Caco-2 (cell line): Measurements from ENCODE around the gene RAB30. TPM values are rescaled to one million over a fixed set of nuclear protein-coding genes. Genes with fewer than 3 reads are reported as not detected.
"Not testable (repeated sequence)": the region's sequence is repeated elsewhere in the genome, so short reads cannot be mapped to it uniquely, and the experiment has no call there.

ENCODE experiments used
- BruUV-seq: library from RNA; stranded (reverse); fragments of 400-500 nt; replicated peaks from 2 replicates; lab custom pipeline; 2021; lab: Mats Ljungman, UMichigan
- CTCF ChIA-PET: fragments of 300-600 bp; sonication (Branson Sonifier 250); formaldehyde crosslinking; loops from one replicate; lab custom pipeline; 2022; ENCODE audit warnings: antibody characterized with exemption; lab: Charles Lee
- POLR2A ChIA-PET: fragments of 300-600 bp; sonication (Branson Sonifier 250); formaldehyde crosslinking; loops from one replicate; lab custom pipeline; 2022; ENCODE audit warnings: antibody characterized with exemption; lab: Charles Lee
- DNase-seq, 2 experiments: peaks; one replicate each; pipeline versions ENCODE4 v3.0.0 to v3.0.0-alpha.2; 2020 to 2022
- H3K27me3 ChIP-seq: replicated peaks from 2 replicates; pipeline ENCODE4 v1.6.0; 2011; ENCODE audit warnings: low read length; ENCODE audit not compliant: control insufficient read depth, insufficient read depth
- H3K36me3 ChIP-seq: 2 replicates; pipeline ENCODE4 v1.5.1; 2011; ENCODE audit warnings: low read length; ENCODE audit not compliant: control insufficient read depth, insufficient read depth
- H3K4me1 ChIP-seq: fragments of 250-450 bp; sonication (Bioruptor Pico); 2 replicates; pipeline ENCODE4 v1.5.1; 2020; ENCODE audit warnings: mild to moderate bottlenecking
- H3K4me3 ChIP-seq: 2 replicates; pipeline ENCODE4 v1.5.1; 2011; ENCODE audit warnings: low read depth, mild to moderate bottlenecking, control low read depth, low read length
- H3K9me3 ChIP-seq: fragments of 250-450 bp; sonication (Bioruptor Pico); 2 replicates; pipeline ENCODE4 v1.5.1; 2020; ENCODE audit warnings: mild to moderate bottlenecking, moderate library complexity
- H3K27ac Mint-ChIP-seq: one replicate; pipeline ENCODE4 v1.8.0; 2022; ENCODE audit warnings: mixed read lengths; ENCODE audit not compliant: unreplicated experiment
- H3K27me3 Mint-ChIP-seq: one replicate; pipeline ENCODE4 v1.8.0; 2022; ENCODE audit warnings: mixed read lengths; ENCODE audit not compliant: insufficient read depth, unreplicated experiment
- H3K36me3 Mint-ChIP-seq: one replicate; pipeline ENCODE4 v1.8.0; 2022; ENCODE audit warnings: mild to moderate bottlenecking, mixed read lengths; ENCODE audit not compliant: insufficient read depth, unreplicated experiment
- H3K4me1 Mint-ChIP-seq: one replicate; pipeline ENCODE4 v1.8.0; 2022; ENCODE audit warnings: low read depth, mixed read lengths; ENCODE audit not compliant: unreplicated experiment
- H3K4me3 Mint-ChIP-seq: one replicate; pipeline ENCODE4 v1.8.0; 2022; ENCODE audit warnings: mild to moderate bottlenecking, moderate library complexity, mixed read lengths; ENCODE audit not compliant: unreplicated experiment
- H3K9me3 Mint-ChIP-seq: one replicate; pipeline ENCODE4 v1.8.0; 2022; ENCODE audit warnings: mixed read lengths; ENCODE audit not compliant: unreplicated experiment
- intact Hi-C: fragments of 100-400 bp; cut with micrococcal nuclease; formaldehyde crosslinking; loops from one replicate; pipeline ENCODE4 v1.10.0; 2022; ENCODE audit not compliant: unreplicated experiment
- total RNA-seq: library from RNA; stranded (reverse); gene quantifications from 2 replicates; pipeline ENCODE4 v1.2.3, GENCODE V29; 2022
- TF ChIP-seq, protein P1 (sequence below), 2 experiments: fragments of 200-600 bp in 1 of 2; IDR thresholded peaks; 1 replicate in 1 of 2; 2 replicates in 1 of 2; pipeline versions ENCODE4 v1.5.1 to v1.8.0; 2011 to 2022; ENCODE audit warnings: antibody characterized with exemption in 1 of 2, control low read depth in 1 of 2, inconsistent platforms in 1 of 2, low read depth in 1 of 2, low read length in 1 of 2, mild to moderate bottlenecking in 1 of 2, moderate library complexity in 1 of 2; ENCODE audit not compliant: insufficient read depth in 1 of 2, severe bottlenecking in 1 of 2, unreplicated experiment in 1 of 2

Gene RAB30
- total RNA-seq, 1 experiment from 2014 or later = 13.5 TPM

DNA sequence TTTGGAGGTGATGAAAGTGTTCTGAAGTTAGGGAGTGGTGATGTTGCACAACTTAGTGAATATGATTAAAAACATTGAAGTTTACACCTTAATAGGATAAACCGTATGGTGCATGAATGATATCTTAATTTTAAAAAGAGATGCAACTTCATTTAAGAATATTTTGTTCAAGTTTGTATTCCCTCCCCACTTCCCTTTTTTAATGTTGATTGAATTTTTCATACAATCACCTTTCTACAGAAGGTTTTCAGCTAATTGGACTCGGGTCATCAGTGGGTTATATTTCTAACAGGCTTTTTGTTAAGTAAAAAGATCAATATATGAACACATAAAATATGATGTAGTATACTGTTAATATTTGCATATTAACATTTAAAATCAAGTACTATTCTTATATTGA is 97.6 kb downstream of the RAB30 start:
- CTCF ChIA-PET = no interaction called here
- Mint-ChIP-seq H3K4me1 (peaks cover 12% of the 10 kb centered on the region), H3K36me3 (no peaks in the 10 kb centered on the region), H3K27me3 (no peaks in the 10 kb centered on the region), H3K9me3 (no peaks in the 10 kb centered on the region), H3K4me3 (no peak overlapping the region), H3K27ac (no peak overlapping the region)
- BruUV-seq = no TSS peak
- POLR2A ChIA-PET = no interaction called here
- peaks cover 13% of the 10 kb centered on the region for H3K4me1 ChIP-seq
- no peak overlapping the region for H3K4me3 ChIP-seq
- TF ChIP-seq, protein P1, sequence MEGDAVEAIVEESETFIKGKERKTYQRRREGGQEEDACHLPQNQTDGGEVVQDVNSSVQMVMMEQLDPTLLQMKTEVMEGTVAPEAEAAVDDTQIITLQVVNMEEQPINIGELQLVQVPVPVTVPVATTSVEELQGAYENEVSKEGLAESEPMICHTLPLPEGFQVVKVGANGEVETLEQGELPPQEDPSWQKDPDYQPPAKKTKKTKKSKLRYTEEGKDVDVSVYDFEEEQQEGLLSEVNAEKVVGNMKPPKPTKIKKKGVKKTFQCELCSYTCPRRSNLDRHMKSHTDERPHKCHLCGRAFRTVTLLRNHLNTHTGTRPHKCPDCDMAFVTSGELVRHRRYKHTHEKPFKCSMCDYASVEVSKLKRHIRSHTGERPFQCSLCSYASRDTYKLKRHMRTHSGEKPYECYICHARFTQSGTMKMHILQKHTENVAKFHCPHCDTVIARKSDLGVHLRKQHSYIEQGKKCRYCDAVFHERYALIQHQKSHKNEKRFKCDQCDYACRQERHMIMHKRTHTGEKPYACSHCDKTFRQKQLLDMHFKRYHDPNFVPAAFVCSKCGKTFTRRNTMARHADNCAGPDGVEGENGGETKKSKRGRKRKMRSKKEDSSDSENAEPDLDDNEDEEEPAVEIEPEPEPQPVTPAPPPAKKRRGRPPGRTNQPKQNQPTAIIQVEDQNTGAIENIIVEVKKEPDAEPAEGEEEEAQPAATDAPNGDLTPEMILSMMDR (IDR thresholded peaks at IDR 0.05; ENCODE audit: insufficient read depth in 1 of 2, low read depth in 1 of 2, low read length in 1 of 2, severe bottlenecking in 1 of 2, unreplicated experiment in 1 of 2) = no peak
- no peaks in the 10 kb centered on the region for H3K27me3 ChIP-seq
- H3K9me3 ChIP-seq = no peaks in the 10 kb centered on the region
- no peak for DNase-seq
- H3K36me3 ChIP-seq = no peaks in the 10 kb centered on the region
- intact Hi-C loops = no loop called here

DNA sequence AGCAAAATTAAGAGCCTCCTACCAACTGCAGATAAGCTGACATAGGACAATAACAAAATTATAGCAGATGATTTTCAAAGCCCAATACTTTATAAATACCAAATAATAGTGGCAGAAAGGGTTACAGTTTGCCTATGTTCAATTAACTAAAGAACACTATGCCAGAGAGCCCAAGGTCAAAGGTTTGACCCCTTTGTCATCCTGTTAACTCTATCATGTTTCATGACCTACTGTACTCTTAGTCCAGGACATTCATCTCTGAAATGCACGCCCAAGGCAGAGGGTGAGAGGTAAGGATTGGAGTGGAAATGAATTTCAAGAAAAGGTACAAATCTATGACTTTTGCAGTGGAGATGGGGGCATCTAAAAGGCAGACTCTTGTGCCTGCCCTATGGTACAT is 99.6 kb downstream of the RAB30 start:
- Mint-ChIP-seq H3K36me3 (no peaks in the 10 kb centered on the region), H3K9me3 (no peaks in the 10 kb centered on the region), H3K27ac (no peak overlapping the region), H3K4me1 (peaks cover 7% of the 10 kb centered on the region), H3K27me3 (no peaks in the 10 kb centered on the region), H3K4me3 (no peak overlapping the region)
- POLR2A ChIA-PET = no interaction called here
- CTCF ChIA-PET = no interaction called here
- H3K36me3 ChIP-seq = no peaks in the 10 kb centered on the region
- H3K9me3 ChIP-seq = no peaks in the 10 kb centered on the region
- no peaks in the 10 kb centered on the region for H3K27me3 ChIP-seq
- no peak overlapping the region for H3K4me3 ChIP-seq
- DNase-seq = no peak
- peaks cover 13% of the 10 kb centered on the region for H3K4me1 ChIP-seq
- no TSS peak for BruUV-seq
- intact Hi-C loops = no loop called here
- TF ChIP-seq, protein P1 (IDR thresholded peaks at IDR 0.05; ENCODE audit: insufficient read depth in 1 of 2, low read depth in 1 of 2, low read length in 1 of 2, severe bottlenecking in 1 of 2, unreplicated experiment in 1 of 2) = no peak

DNA sequence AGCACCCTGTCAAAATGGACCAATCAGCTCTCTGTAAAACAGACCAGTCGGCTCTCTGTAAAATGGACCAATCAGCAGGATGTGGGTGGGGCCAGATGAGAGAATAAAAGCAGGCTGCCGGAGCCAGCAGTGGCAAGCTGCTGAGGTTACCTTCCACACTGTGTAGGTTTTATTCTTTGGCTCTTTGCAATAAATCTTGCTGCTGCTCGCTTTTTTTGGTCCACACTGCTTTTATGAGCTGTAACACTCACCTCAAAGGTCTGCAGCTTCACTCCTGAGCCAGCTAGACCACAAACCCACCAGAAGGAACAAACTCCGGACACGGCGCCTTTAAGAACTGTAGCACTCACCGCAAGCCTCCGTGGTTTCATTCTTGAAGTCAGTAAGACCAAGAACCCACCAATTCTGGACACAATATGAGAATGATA is 100.2 kb downstream of the RAB30 start:
- BruUV-seq, intact Hi-C loops, H3K27me3 ChIP-seq, H3K9me3 ChIP-seq, DNase-seq, H3K4me1 Mint-ChIP-seq, H3K36me3 ChIP-seq, H3K36me3 Mint-ChIP-seq, H3K27me3 Mint-ChIP-seq, CTCF ChIA-PET, POLR2A ChIA-PET, H3K4me3 Mint-ChIP-seq, H3K9me3 Mint-ChIP-seq, H3K27ac Mint-ChIP-seq, H3K4me3 ChIP-seq: not testable (repeated sequence)
- H3K4me1 ChIP-seq = peaks cover 13% of the 10 kb centered on the region

DNA sequence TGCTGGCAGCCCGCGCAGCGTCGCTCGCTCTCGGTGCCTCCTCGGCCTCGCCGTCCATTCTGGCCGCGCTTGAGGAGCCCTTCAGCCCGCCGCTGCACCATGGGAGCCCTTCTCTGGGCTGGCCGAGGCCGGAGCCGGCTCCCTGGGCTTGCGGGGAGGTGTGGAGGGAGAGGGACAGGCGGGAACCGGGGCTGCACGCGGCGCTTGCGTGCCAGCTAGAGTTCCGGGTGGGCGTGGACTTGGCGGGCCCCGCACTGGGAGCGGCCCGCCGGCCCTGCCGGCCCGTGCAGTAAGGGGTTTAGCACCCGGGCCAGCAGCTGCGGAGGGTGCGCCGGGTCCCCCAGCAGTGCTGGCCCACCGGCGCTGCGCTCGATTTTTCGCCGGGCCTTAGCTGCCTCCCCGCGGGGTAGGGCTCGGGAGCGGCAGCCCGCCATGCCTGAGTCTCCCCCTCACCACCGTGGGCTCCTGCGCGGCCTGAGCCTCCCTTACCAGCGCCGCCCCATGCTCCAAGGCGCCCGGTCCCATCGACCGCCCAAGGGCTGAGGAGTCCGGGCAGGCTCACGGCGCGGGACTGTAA is 101.1 kb downstream of the RAB30 start:
- H3K4me3 Mint-ChIP-seq, intact Hi-C loops, H3K4me1 ChIP-seq, H3K27me3 ChIP-seq, CTCF ChIA-PET, POLR2A ChIA-PET, H3K36me3 ChIP-seq, H3K27me3 Mint-ChIP-seq, H3K27ac Mint-ChIP-seq, H3K36me3 Mint-ChIP-seq, H3K4me3 ChIP-seq, BruUV-seq, DNase-seq, H3K9me3 ChIP-seq, H3K9me3 Mint-ChIP-seq, H3K4me1 Mint-ChIP-seq: not testable (repeated sequence)
